Gastrocnemius medialis (tissue), 4 donors: ENCODE data around the gene PRXL2C.

Source experiments
- POLR2A ChIP-seq, 2 donors: fragments of 450-650 bp; IDR thresholded peaks; one replicate each; pipeline ENCODE4 v1.6.1; 2017; ENCODE audit warnings: antibody characterized with exemption in 2 of 2, mild to moderate bottlenecking in 2 of 2, moderate library complexity in 2 of 2
- TF ChIP-seq, protein P1 (sequence below), 5 experiments: fragments of 450-650 bp in 3 of 5; fragments of 200-600 bp in 2 of 5; sonication (generic) in 2 of 5; IDR thresholded peaks in 4 of 5; conservative IDR thresholded peaks in 1 of 5; 1 replicate in 4 of 5; 2 replicates in 1 of 5; pipeline ENCODE4 v1.5.1; 2016 to 2019; ENCODE audit warnings: antibody characterized with exemption in 5 of 5, mild to moderate bottlenecking in 3 of 5, moderate library complexity in 3 of 5

DNA sequence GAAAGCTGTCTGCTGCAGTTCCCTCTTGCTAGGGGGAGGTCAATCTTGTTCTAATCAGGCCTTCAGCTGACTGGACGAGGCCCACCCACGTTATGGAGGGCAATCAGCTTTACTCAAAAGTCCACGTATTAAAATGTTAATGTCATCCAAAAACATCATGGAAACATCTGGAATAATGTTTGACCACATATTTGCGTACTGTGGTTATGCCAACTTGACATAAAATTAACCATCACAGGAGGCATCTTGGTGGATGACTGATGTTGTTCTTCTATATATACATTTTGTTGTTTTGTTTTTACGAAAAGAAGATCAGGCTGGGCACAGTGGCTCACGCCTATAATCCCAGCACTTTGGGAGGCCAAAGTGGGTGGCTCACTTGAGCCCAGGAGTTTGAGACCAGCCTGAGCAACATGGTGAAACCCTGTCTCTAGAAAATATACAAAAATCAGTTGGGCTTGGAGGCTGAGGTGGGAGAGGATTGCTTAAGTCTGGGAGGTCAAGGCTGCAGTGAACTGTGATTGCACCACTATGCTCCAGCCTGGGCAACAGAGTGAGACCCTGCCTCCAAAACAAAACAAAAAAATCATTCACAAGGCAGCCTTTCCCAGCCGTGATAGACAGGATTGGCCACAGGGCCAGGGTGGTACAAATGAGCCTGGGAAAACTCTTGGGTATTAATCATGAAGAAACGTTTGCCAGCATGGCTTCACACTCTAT, 33.8 kb upstream of the PRXL2C start:
- TF ChIP-seq, protein P1, sequence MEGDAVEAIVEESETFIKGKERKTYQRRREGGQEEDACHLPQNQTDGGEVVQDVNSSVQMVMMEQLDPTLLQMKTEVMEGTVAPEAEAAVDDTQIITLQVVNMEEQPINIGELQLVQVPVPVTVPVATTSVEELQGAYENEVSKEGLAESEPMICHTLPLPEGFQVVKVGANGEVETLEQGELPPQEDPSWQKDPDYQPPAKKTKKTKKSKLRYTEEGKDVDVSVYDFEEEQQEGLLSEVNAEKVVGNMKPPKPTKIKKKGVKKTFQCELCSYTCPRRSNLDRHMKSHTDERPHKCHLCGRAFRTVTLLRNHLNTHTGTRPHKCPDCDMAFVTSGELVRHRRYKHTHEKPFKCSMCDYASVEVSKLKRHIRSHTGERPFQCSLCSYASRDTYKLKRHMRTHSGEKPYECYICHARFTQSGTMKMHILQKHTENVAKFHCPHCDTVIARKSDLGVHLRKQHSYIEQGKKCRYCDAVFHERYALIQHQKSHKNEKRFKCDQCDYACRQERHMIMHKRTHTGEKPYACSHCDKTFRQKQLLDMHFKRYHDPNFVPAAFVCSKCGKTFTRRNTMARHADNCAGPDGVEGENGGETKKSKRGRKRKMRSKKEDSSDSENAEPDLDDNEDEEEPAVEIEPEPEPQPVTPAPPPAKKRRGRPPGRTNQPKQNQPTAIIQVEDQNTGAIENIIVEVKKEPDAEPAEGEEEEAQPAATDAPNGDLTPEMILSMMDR (IDR thresholded peaks at IDR 0.05 in 4 of 5, conservative IDR thresholded peaks at IDR 0.05 in 1 of 5): no peak
- TF ChIP-seq POLR2A (IDR thresholded peaks at IDR 0.05): no peak
